IMR-90 (cell line): ENCODE measurements around the gene IGF1R.

ENCODE experiments used
- CHD1 ChIP-seq: IDR thresholded peaks from 2 replicates; pipeline ENCODE4 v1.6.1; 2012; ENCODE audit warnings: low read depth, low read length, improper control_type of control experiment
- CTCF ChIP-seq: conservative IDR thresholded peaks from 2 replicates; pipeline ENCODE4 v1.5.1; 2012; ENCODE audit warnings: mild to moderate bottlenecking, low read depth, low read length, improper control_type of control experiment
- FOS ChIP-seq: fragments of 150-350 bp; IDR thresholded peaks from 2 replicates; pipeline ENCODE4 v1.6.1; 2016; ENCODE audit warnings: low read depth, low read length
- MAFK ChIP-seq: IDR thresholded peaks from 2 replicates; pipeline ENCODE4 v1.6.1; 2012; ENCODE audit warnings: low read depth, low read length, improper control_type of control experiment
- MAZ ChIP-seq: IDR thresholded peaks from 2 replicates; pipeline ENCODE4 v1.6.1; 2012; ENCODE audit warnings: low read depth, mild to moderate bottlenecking, low read length, improper control_type of control experiment, moderate library complexity, borderline replicate concordance
- NFE2L2 ChIP-seq: fragments of 150-350 bp; IDR thresholded peaks from 2 replicates; pipeline ENCODE4 v1.6.1; 2016; ENCODE audit warnings: low read depth, mild to moderate bottlenecking, low read length
- POLR2A ChIP-seq: IDR thresholded peaks from 2 replicates; pipeline ENCODE4 v1.6.1; 2012; ENCODE audit warnings: mild to moderate bottlenecking, low read depth, low read length
- RFX5 ChIP-seq: IDR thresholded peaks from 2 replicates; pipeline ENCODE4 v1.8.0; 2012; ENCODE audit warnings: low read depth, mild to moderate bottlenecking, low read length, moderate library complexity

GRCh38 chr15:98853617-98854420 lies 205.5 kb downstream of the IGF1R start:
- no peak for TF ChIP-seq MAFK
- no peak for TF ChIP-seq CTCF
- no peak for TF ChIP-seq POLR2A
- no peak for TF ChIP-seq RFX5
- TF ChIP-seq CHD1, result no peak
- TF ChIP-seq MAZ, result no peak
- no peak for TF ChIP-seq NFE2L2
- no peak for TF ChIP-seq FOS
